Neural cell (in vitro differentiated cells): ENCODE measurements around the gene PKN1. TPM values are rescaled to one million over a fixed set of nuclear protein-coding genes. Genes with fewer than 3 reads are reported as not detected.
A peak's percentile ranks its signal among the peaks of the same experiment; 100 is the strongest.

Source experiments
- H2AFZ ChIP-seq: fragments of 200-600, 300-800 bp; sonication (generic), shearing (Covaris generic); 2 replicates; pipeline ENCODE4 v1.6.0; 2014; ENCODE audit warnings: low read depth, mild to moderate bottlenecking, antibody characterized with exemption, low read length, moderate library complexity
- H3F3A ChIP-seq: fragments of 200-600 bp; shearing (Covaris generic); 2 replicates; pipeline ENCODE4 v1.6.1; 2016; ENCODE audit warnings: mild to moderate bottlenecking, moderate library complexity, mixed read lengths, antibody characterized with exemption, low read length; ENCODE audit not compliant: insufficient read depth, poor library complexity, severe bottlenecking
- H3K27ac ChIP-seq: fragments of 200-600, 300-800 bp; sonication (generic), shearing (Covaris generic); 2 replicates; pipeline ENCODE4 v1.5.1; 2014; ENCODE audit warnings: mild to moderate bottlenecking, low read length, moderate library complexity
- H3K27me3 ChIP-seq: fragments of 300-800, 200-600 bp; sonication (generic), shearing (Covaris generic); 2 replicates; pipeline ENCODE4 v1.6.0; 2014; ENCODE audit warnings: mild to moderate bottlenecking, low read depth, low read length, moderate library complexity; ENCODE audit not compliant: insufficient read depth
- H3K36me3 ChIP-seq: fragments of 300-800, 200-600 bp; sonication (generic), shearing (Covaris generic); 2 replicates; pipeline ENCODE4 v1.5.1; 2014; ENCODE audit warnings: mild to moderate bottlenecking, antibody characterized with exemption, low read length, moderate library complexity; ENCODE audit not compliant: insufficient read depth
- H3K4me2 ChIP-seq: fragments of 300-800, 200-600 bp; sonication (generic), shearing (Covaris generic); 2 replicates; pipeline ENCODE4 v1.6.0; 2014; ENCODE audit warnings: mild to moderate bottlenecking, low read length
- H3K4me3 ChIP-seq: fragments of 300-800, 200-600 bp; sonication (generic), shearing (Covaris generic); 2 replicates; pipeline ENCODE4 v1.5.1; 2014; ENCODE audit warnings: mild to moderate bottlenecking, low read length, moderate library complexity
- H3K79me2 ChIP-seq: fragments of 200-600 bp; shearing (Covaris generic); replicated peaks from 2 replicates; pipeline ENCODE4 v1.6.0; 2014; ENCODE audit warnings: mild to moderate bottlenecking, low read length, moderate library complexity; ENCODE audit not compliant: insufficient read depth
- H3K9ac ChIP-seq: fragments of 300-800, 200-600 bp; sonication (generic), shearing (Covaris generic); 2 replicates; pipeline ENCODE4 v1.6.1; 2016; ENCODE audit warnings: mild to moderate bottlenecking, low read length, mixed read lengths
- H3K9me2 ChIP-seq: fragments of 200-600 bp; shearing (Covaris generic); 2 replicates; pipeline ENCODE4 v1.6.1; 2016; ENCODE audit warnings: mild to moderate bottlenecking, low read length, mixed read lengths; ENCODE audit not compliant: insufficient read depth
- H3K9me3 ChIP-seq: fragments of 200-600, 300-800 bp; sonication (generic), shearing (Covaris generic); 2 replicates; pipeline ENCODE4 v1.6.1; 2016; ENCODE audit warnings: mild to moderate bottlenecking, mixed run types, low read length, moderate library complexity, mixed read lengths
- H4K20me1 ChIP-seq: fragments of 200-600 bp; shearing (Covaris generic); 2 replicates; pipeline ENCODE4 v1.6.1; 2016; ENCODE audit warnings: mild to moderate bottlenecking, mixed run types; ENCODE audit not compliant: insufficient read depth
- EP300 ChIP-seq: fragments of 450-650 bp; conservative IDR thresholded peaks from 2 replicates; pipeline ENCODE4 v1.6.1; 2014; ENCODE audit warnings: antibody characterized with exemption, mild to moderate bottlenecking, moderate library complexity; ENCODE audit not compliant: poor library complexity, severe bottlenecking
- EZH2 ChIP-seq: fragments of 200-600, 300-800 bp; shearing (Covaris generic), sonication (generic); IDR thresholded peaks from 2 replicates; pipeline ENCODE4 v1.6.1; 2014; ENCODE audit warnings: antibody characterized with exemption, low read length, borderline replicate concordance, mild to moderate bottlenecking; ENCODE audit not compliant: insufficient read depth, poor library complexity, severe bottlenecking
- MXI1 ChIP-seq: fragments of 450-650 bp; conservative IDR thresholded peaks from 2 replicates; pipeline ENCODE4 v1.6.1; 2014; ENCODE audit warnings: antibody characterized with exemption, mild to moderate bottlenecking; ENCODE audit not compliant: poor library complexity, severe bottlenecking
- POLR2AphosphoS5 ChIP-seq: IDR thresholded peaks from 2 replicates; pipeline ENCODE4 v1.6.1; 2012
- RAD21 ChIP-seq: fragments of 450-650 bp; conservative IDR thresholded peaks from 2 replicates; pipeline ENCODE4 v1.6.1; 2014; ENCODE audit warnings: antibody characterized with exemption, mild to moderate bottlenecking, moderate library complexity
- SMC3 ChIP-seq: fragments of 450-650 bp; conservative IDR thresholded peaks from 2 replicates; pipeline ENCODE4 v1.6.1; 2014; ENCODE audit warnings: antibody characterized with exemption, mild to moderate bottlenecking, moderate library complexity; ENCODE audit not compliant: poor library complexity
- TAF1 ChIP-seq: IDR thresholded peaks from 2 replicates; pipeline ENCODE4 v1.6.1; 2012; ENCODE audit warnings: low read depth
- polyA plus RNA-seq: library from polyadenylated mRNA; depleted of rRNA; stranded (reverse); fragments of >200 nt; gene quantifications from 2 replicates; pipeline ENCODE4 v1.2.3, GENCODE V29; 2014
- TF ChIP-seq, protein P1 (sequence below): IDR thresholded peaks from 2 replicates; pipeline ENCODE4 v1.6.1; 2012; ENCODE audit warnings: borderline replicate concordance
- TF ChIP-seq, protein P2 (sequence below): fragments of 450-650 bp; IDR thresholded peaks from 2 replicates; pipeline ENCODE4 v1.5.1; 2014; ENCODE audit warnings: antibody characterized with exemption, mild to moderate bottlenecking, moderate library complexity; ENCODE audit not compliant: poor library complexity, severe bottlenecking

Gene PKN1
- polyA plus RNA-seq, 1 donor from 2014 or later = 64.4 TPM

DNA sequence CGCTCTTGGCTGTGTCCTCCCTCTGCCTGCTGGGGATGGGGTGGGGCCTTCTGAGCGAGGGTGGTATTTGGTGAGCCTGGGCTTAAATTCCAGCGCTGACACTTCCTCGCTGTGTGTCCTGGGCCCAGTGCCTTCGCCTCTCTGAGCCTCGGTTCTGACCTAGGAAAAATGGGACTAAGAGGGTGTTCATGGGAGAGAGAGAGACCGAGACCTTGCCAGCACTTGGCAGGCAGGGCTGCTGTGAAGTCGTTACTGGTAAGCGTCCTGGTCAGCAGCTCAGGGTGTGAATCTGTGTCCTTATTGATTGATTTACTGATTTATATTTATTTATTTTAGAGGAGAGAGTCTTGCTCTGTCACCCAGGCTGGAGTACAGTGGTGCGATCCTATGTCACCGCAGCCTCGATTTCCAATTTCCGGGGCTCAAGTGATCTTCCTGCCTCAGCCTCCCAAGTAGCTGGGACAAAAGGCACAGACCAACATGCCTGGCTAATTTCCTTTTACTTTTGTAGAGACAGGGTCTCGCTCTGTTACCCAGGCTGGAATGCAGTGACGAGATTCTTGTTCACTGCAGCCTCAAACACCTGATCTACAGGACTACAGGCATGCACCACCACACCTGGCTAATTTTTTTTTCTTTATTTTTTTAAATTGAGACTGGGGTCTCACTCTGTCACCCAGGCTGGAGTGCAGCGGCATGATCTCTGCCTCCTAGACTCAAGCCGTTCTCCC, 2.4 kb downstream of the PKN1 start:
- Histone ChIP-seq H3K79me2 (peaks cover 8% of the 10 kb centered on the region), H3K27me3 (no peaks in the 10 kb centered on the region), H3K9ac (no peak overlapping the region), H4K20me1 (no peaks in the 10 kb centered on the region), H3K9me2 (no peaks in the 10 kb centered on the region), H3K9me3 (no peaks in the 10 kb centered on the region), H3K4me3 (peak overlapping the region; percentile 79), H3K27ac (no peak overlapping the region), H3K4me2 (no peak overlapping the region), H3F3A (no peaks in the 10 kb centered on the region), H3K36me3 (no peaks in the 10 kb centered on the region), H2AFZ (no peak overlapping the region)
- TF ChIP-seq, protein P1, sequence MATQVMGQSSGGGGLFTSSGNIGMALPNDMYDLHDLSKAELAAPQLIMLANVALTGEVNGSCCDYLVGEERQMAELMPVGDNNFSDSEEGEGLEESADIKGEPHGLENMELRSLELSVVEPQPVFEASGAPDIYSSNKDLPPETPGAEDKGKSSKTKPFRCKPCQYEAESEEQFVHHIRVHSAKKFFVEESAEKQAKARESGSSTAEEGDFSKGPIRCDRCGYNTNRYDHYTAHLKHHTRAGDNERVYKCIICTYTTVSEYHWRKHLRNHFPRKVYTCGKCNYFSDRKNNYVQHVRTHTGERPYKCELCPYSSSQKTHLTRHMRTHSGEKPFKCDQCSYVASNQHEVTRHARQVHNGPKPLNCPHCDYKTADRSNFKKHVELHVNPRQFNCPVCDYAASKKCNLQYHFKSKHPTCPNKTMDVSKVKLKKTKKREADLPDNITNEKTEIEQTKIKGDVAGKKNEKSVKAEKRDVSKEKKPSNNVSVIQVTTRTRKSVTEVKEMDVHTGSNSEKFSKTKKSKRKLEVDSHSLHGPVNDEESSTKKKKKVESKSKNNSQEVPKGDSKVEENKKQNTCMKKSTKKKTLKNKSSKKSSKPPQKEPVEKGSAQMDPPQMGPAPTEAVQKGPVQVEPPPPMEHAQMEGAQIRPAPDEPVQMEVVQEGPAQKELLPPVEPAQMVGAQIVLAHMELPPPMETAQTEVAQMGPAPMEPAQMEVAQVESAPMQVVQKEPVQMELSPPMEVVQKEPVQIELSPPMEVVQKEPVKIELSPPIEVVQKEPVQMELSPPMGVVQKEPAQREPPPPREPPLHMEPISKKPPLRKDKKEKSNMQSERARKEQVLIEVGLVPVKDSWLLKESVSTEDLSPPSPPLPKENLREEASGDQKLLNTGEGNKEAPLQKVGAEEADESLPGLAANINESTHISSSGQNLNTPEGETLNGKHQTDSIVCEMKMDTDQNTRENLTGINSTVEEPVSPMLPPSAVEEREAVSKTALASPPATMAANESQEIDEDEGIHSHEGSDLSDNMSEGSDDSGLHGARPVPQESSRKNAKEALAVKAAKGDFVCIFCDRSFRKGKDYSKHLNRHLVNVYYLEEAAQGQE = no peak
- no peak for TF ChIP-seq POLR2AphosphoS5
- no peak for TF ChIP-seq TAF1
- TF ChIP-seq EP300 = no peak
- TF ChIP-seq EZH2 = no peak
- TF ChIP-seq MXI1 = no peak
- TF ChIP-seq RAD21 = no peak
- TF ChIP-seq SMC3 = no peak
- TF ChIP-seq, protein P2, sequence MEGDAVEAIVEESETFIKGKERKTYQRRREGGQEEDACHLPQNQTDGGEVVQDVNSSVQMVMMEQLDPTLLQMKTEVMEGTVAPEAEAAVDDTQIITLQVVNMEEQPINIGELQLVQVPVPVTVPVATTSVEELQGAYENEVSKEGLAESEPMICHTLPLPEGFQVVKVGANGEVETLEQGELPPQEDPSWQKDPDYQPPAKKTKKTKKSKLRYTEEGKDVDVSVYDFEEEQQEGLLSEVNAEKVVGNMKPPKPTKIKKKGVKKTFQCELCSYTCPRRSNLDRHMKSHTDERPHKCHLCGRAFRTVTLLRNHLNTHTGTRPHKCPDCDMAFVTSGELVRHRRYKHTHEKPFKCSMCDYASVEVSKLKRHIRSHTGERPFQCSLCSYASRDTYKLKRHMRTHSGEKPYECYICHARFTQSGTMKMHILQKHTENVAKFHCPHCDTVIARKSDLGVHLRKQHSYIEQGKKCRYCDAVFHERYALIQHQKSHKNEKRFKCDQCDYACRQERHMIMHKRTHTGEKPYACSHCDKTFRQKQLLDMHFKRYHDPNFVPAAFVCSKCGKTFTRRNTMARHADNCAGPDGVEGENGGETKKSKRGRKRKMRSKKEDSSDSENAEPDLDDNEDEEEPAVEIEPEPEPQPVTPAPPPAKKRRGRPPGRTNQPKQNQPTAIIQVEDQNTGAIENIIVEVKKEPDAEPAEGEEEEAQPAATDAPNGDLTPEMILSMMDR = no peak

DNA sequence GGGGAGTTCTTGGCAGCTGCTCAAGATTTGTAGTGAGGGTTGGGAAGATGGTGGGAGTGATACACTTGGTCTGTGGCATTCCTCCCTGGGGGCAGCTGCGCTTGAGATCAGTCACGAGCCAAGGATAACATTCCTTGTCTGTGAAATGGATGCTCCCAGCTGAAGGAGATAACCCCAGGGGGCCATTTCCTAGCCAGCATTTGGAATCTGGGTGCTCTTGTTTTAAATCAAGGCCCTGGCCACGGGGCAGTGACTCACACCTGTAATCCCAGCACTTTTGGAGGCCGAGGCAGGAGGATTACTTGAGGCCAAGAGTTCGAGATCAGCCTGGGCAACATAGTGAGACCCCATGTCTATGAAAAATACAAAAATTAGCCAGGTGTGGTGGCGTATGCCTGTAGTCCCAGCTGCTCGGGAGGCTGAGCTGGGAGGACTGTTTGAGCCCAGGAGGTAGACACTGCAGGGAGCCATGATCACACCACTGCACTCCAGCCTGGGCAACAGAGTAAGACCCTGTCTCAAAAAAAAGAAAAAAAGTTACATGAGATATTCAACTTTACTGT, 4.6 kb downstream of the PKN1 start:
- peaks cover 6% of the 10 kb centered on the region for H3K79me2 ChIP-seq

More for the DNA sequence above, 4.6 kb downstream of the PKN1 start:
- Histone ChIP-seq H3K4me3 (no peak overlapping the region), H3K27me3 (no peaks in the 10 kb centered on the region), H3K9me2 (no peaks in the 10 kb centered on the region), H2AFZ (no peak overlapping the region), H3K9ac (no peak overlapping the region), H3F3A (no peaks in the 10 kb centered on the region), H4K20me1 (no peaks in the 10 kb centered on the region), H3K4me2 (no peak overlapping the region), H3K9me3 (no peaks in the 10 kb centered on the region), H3K27ac (no peak overlapping the region), H3K36me3 (no peaks in the 10 kb centered on the region)
- no peak for TF ChIP-seq POLR2AphosphoS5
- TF ChIP-seq TAF1 = no peak
- no peak for TF ChIP-seq RAD21
- TF ChIP-seq, protein P2 = no peak
- TF ChIP-seq, protein P1 = no peak
- no peak for TF ChIP-seq EZH2
- no peak for TF ChIP-seq EP300
- TF ChIP-seq SMC3 = no peak
- no peak for TF ChIP-seq MXI1
